ENCODE data around the gene CD300LG. TPM values are rescaled to one million over a fixed set of nuclear protein-coding genes. Genes with fewer than 3 reads are reported as not detected.

CD300LG gene
- total RNA-seq, 1 donor from 2014 or later, result not detected

- DNase-seq (no peak), ATAC-seq (ENCODE audit: low read depth) (no peak)
- ChIA-PET CTCF (no interaction called here), POLR2A (no interaction called here)
- Mint-ChIP-seq H3K36me3 (ENCODE audit: low read depth) (no peaks in the 10 kb centered on the region), H3K4me3 (no peak overlapping the region), H3K27ac (no peak overlapping the region), H3K9me3 (no peaks in the 10 kb centered on the region), H3K27me3 (peaks cover 35% of the 10 kb centered on the region), H3K4me1 (no peaks in the 10 kb centered on the region)
- intact Hi-C loops (cut with micrococcal nuclease), result loop anchor here (5.0 kb wide), 1 partner anchor 272 kb away; no protein-coding TSS in a partner anchor
- no peak for TF ChIP-seq CTCF (IDR thresholded peaks at IDR 0.05)
Measured at GRCh38 chr17:43849116-43849515, 2.1 kb downstream of the CD300LG start.

GRCh38 chr17:43852571-43852970 is 5.6 kb downstream of the CD300LG start:
- H3K4me3 Mint-ChIP-seq, result no peak overlapping the region

GRCh38 chr17:43853546-43853945 is 6.6 kb downstream of the CD300LG start:
- no peaks in the 10 kb centered on the region for H3K9me3 Mint-ChIP-seq
- no peaks in the 10 kb centered on the region for H3K4me1 Mint-ChIP-seq
- no peak overlapping the region for H3K4me3 Mint-ChIP-seq
- no peak for TF ChIP-seq CTCF (IDR thresholded peaks at IDR 0.05)
- DNase-seq (no peak), ATAC-seq (ENCODE audit: low read depth) (no peak)
- ChIA-PET POLR2A (no interaction called here), CTCF (no interaction called here)
- peaks cover 37% of the 10 kb centered on the region for H3K27me3 Mint-ChIP-seq
- H3K36me3 Mint-ChIP-seq (ENCODE audit: low read depth), result no peaks in the 10 kb centered on the region
- intact Hi-C loops (cut with micrococcal nuclease), result no loop called here
- no peak overlapping the region for H3K27ac Mint-ChIP-seq

More at GRCh38 chr17:43852571-43852970, 5.6 kb downstream of the CD300LG start:
- ATAC-seq (ENCODE audit: low read depth) (no peak), DNase-seq (no peak)
- Mint-ChIP-seq H3K36me3 (ENCODE audit: low read depth) (no peaks in the 10 kb centered on the region), H3K27me3 (peaks cover 40% of the 10 kb centered on the region), H3K4me1 (no peaks in the 10 kb centered on the region), H3K27ac (no peak overlapping the region), H3K9me3 (no peaks in the 10 kb centered on the region)
- intact Hi-C loops (cut with micrococcal nuclease), result no loop called here
- TF ChIP-seq CTCF (IDR thresholded peaks at IDR 0.05), result no peak
- CTCF ChIA-PET, result no interaction called here
- POLR2A ChIA-PET, result no interaction called here

- ChIA-PET CTCF (no interaction called here), POLR2A (no interaction called here)
- no peak for ATAC-seq (ENCODE audit: low read depth)
- peaks cover 36% of the 10 kb centered on the region for H3K27me3 Mint-ChIP-seq
- no peaks in the 10 kb centered on the region for H3K9me3 Mint-ChIP-seq
- no peak overlapping the region for H3K4me3 Mint-ChIP-seq
- no peak for DNase-seq
- no peak overlapping the region for H3K27ac Mint-ChIP-seq
- no peaks in the 10 kb centered on the region for H3K36me3 Mint-ChIP-seq (ENCODE audit: low read depth)
- no peaks in the 10 kb centered on the region for H3K4me1 Mint-ChIP-seq
- intact Hi-C loops (cut with micrococcal nuclease), result no loop called here
- no peak for TF ChIP-seq CTCF (IDR thresholded peaks at IDR 0.05)
Measured at GRCh38 chr17:43854498-43854897, 7.5 kb downstream of the CD300LG start.

- no peaks in the 10 kb centered on the region for H3K36me3 Mint-ChIP-seq (ENCODE audit: low read depth)
- H3K9me3 Mint-ChIP-seq, result no peaks in the 10 kb centered on the region
- H3K27ac Mint-ChIP-seq, result no peak overlapping the region
- ATAC-seq (ENCODE audit: low read depth) (no peak), DNase-seq (no peak)
- no peak overlapping the region for H3K4me3 Mint-ChIP-seq
- TF ChIP-seq CTCF (IDR thresholded peaks at IDR 0.05), result no peak
- ChIA-PET POLR2A (no interaction called here), CTCF (no interaction called here)
- intact Hi-C loops (cut with micrococcal nuclease), result no loop called here
- H3K4me1 Mint-ChIP-seq, result no peaks in the 10 kb centered on the region
- H3K27me3 Mint-ChIP-seq, result peaks cover 32% of the 10 kb centered on the region
Measured at GRCh38 chr17:43855061-43855460, 8.1 kb downstream of the CD300LG start.
